CD4-positive, alpha-beta T cell treated with Interferon gamma for 1 hour (primary cell): ENCODE measurements around the gene ATP2A2.
"Not testable (repeated sequence)": the region's sequence is repeated elsewhere in the genome, so short reads cannot be mapped to it uniquely, and the experiment has no call there.

ENCODE experiments used
- DNase-seq: peaks from one replicate; pipeline ENCODE4 v3.0.0-alpha.2; 2020

ATP2A2 gene

DNA sequence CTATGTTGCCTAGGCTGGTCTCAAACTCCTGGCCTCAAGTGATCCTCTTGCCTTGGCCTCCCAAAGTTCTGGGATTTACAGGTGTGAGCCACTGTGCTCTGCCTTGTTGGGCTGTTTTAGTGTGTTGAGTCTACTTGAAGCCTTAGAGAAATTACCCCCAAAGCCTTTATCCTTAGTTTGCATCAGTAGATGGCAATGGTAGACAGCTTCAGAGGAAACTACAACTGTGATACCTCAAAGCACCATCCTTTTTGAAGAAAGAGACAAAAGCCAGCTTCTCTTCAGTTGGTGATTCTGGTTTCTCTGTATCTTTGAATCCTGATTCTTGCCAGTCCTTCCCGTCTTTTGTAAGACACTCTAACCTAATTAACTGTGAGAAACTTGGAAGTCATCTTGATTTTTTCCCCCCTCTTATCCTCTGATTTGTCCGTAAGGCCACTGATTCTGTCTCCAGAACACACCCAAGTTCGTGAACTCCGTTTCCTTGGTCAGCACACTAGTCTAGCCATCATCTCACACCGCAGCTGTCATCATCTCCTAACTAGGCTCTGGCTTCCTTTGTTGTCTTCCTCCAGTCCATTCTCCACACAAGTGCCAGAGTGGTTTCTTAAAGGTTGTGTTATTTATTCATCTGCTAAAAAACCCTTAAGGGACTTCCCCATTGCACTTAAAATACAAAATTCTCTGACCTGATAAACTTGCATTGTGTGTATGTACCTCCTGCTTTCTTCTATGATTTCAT, 20.2 kb downstream of the ATP2A2 start:
- DNase-seq: no peak

GRCh38 chr12:110304061-110304551, 23.1 kb downstream of the ATP2A2 start:
- no peak for DNase-seq

DNA sequence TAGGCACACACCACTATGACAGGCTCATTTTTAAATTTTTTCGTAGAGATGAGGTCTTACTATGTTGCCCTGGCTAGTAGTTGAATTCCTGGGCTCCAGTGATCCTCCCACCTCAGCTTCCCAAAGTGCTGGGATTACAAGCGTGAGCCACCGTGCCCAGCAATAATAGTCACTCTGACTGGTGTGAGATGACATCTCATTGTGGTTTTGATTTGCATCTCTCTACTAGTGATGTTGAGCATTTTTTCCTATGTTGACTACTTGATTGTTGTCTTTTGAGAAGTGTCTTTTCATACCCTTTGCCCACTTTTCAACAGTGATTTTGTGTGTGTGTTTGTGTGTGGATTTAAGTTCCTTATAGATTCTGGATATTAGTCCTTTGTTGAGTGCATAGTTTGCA, 26.3 kb downstream of the ATP2A2 start:
- no peak for DNase-seq

DNA sequence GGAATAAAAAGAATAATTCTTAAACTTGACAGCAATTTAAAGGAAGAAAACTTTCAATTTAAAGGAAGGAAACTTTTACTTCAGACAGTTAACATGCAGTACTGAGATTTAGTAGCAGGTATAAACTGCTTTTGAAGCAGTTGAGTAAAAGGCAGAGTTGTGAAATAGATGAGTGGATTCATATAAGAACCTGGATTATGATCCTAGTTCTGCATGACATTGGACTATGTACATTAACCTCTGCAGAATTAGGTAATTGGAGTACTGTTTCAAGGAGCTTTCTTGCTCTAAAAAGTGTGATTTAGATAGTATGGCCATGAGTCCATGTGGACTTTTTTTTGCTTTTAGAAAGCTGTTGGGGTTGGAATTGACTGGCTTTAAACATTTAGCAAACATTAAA, 29.7 kb downstream of the ATP2A2 start:
- DNase-seq: no peak

DNA sequence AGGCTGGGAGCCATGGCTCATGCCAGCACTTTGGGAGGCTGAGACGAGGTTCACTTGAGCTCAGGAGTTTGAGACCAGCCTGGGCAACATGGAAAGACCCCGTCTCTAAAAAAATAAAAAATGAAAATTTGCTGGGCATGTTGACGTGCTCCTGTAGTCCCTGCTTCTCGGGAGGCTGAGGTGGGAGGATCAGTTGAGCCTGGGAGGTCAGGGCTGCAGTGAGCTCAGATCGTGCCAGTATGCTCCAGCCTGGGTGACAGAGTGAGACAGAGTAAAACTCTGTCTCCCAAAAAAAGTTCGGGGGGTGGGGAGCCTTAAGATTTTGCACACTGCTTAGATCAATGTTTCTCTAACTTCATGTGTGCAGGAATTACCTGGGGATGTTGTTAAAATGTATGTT, 30.9 kb downstream of the ATP2A2 start:
- DNase-seq: no peak

GRCh38 chr12:110312581-110313360, 31.7 kb downstream of the ATP2A2 start:
- no peak for DNase-seq

GRCh38 chr12:110314308-110314707, 33.3 kb downstream of the ATP2A2 start:
- no peak for DNase-seq

DNA sequence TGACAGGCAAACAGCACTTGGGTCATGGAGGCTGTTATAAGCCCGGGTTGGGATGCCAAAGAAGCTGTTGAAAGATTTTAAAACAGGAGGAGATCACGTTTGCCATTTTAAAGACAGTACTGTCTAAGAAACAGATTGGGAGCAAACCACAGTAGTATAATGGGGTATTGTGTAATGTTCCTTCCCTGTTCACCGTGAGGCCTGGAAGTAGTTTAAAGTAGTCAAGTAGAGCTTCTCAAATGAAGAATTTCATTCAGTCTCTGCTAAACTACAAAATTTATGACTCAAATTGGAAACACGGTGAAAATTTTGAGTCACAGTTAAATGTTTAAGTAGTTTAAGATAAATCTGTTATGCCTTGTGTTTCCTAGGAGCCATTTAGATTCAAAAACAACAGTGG, 35.8 kb downstream of the ATP2A2 start:
- DNase-seq: no peak

DNA sequence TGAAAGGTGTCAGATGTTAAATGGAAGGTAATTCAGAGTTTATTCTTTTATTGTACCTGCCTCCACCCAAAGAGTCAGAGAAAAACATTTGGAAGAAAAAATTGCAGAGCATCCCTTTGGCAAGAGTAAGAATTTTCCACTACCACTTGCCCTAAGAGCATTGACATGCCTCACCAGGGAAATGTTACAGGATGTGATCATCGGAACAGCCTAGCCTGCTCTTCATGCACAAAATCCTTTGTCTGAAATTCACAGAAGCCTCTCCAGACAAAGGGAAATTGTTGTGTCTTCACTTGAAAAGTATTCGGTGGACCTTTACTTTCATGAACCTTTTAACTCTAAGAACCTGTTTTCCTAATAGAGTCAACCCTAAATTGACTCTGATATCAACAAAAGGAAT, 36.9 kb downstream of the ATP2A2 start:
- DNase-seq: no peak

- DNase-seq: no peak
Measured at GRCh38 chr12:110320550-110320949, 39.5 kb downstream of the ATP2A2 start.

DNA sequence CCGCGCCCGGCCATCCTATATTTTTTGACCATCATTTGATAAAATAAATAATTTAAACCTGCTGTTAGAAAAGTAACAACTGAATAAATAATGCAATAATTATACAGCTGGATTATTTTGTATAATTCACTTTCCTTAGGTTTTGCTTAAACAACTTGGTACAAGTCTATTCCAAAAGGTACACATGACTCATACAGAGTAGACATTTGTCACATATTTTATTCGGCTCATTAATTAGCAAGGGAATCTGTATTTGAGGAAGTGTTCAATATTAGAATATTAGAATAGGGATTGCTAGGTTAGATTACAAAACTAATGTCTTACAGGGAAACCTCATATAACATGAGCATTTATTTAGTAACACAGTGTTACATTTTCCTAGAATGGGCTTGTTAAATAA, 48.7 kb downstream of the ATP2A2 start:
- DNase-seq: no peak

GRCh38 chr12:110330124-110330523, 49.1 kb downstream of the ATP2A2 start:
- DNase-seq: no peak

- no peak for DNase-seq
Measured at GRCh38 chr12:110330544-110330943, 49.5 kb downstream of the ATP2A2 start.

DNA sequence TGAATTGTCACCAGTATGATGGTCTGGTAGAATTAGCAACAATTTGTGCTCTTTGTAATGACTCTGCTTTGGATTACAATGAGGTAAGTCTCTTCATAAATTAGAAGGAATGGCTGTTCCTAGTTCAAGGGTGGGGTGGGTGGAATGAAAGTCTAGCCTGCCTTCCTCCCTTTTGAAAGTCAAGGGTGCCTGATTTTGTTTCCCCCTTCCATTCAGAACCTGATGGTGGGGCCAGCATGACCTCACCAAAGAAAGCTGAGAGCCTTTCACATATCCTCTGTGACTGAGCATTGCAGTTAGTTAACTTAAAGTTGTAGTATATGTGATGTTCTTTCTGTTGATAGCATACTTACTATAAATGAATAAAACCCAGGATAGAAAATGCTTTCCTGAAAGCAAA, 52.2 kb downstream of the ATP2A2 start:
- DNase-seq: no peak

GRCh38 chr12:110335481-110336045, 54.5 kb downstream of the ATP2A2 start:
- DNase-seq: no peak

GRCh38 chr12:110337912-110338710, 57.1 kb downstream of the ATP2A2 start:
- no peak for DNase-seq

- DNase-seq: no peak
Measured at GRCh38 chr12:110338754-110339153, 57.7 kb downstream of the ATP2A2 start.

GRCh38 chr12:110339184-110339952, 58.3 kb downstream of the ATP2A2 start:
- no peak for DNase-seq

- not testable (repeated sequence) for DNase-seq
Measured at GRCh38 chr12:110340261-110340660, 59.2 kb downstream of the ATP2A2 start.

DNA sequence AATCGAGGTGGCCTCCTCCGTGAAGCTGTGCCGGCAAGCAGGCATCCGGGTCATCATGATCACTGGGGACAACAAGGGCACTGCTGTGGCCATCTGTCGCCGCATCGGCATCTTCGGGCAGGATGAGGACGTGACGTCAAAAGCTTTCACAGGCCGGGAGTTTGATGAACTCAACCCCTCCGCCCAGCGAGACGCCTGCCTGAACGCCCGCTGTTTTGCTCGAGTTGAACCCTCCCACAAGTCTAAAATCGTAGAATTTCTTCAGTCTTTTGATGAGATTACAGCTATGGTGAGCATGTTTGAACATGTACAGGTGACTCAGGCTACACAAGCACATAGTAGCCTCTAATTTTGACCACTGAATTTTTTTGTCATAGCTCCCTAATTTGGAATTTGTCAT, 59.7 kb downstream of the ATP2A2 start:
- DNase-seq: no peak

GRCh38 chr12:110342157-110342556, 61.1 kb downstream of the ATP2A2 start:
- no peak for DNase-seq

DNA sequence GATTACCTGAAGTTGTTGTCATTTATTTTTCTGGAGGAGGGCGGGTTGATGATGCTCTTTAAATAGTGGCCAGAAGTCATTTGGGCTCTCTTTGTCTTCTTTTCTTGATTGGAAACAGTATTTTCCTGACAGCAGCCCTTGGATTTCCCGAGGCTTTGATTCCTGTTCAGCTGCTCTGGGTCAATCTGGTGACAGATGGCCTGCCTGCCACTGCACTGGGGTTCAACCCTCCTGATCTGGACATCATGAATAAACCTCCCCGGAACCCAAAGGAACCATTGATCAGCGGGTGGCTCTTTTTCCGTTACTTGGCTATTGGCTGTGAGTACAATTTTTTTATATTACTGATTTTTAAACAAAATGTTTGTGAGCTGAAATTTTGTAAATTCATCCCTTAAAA, 62.1 kb downstream of the ATP2A2 start:
- DNase-seq: no peak
